ENCODE results near the gene ANKS1B. TPM values are rescaled to one million over a fixed set of nuclear protein-coding genes. Genes with fewer than 3 reads are reported as not detected.

The ANKS1B gene
- 4.4 and 7.4 TPM in 2 replicates for total RNA-seq

DNA sequence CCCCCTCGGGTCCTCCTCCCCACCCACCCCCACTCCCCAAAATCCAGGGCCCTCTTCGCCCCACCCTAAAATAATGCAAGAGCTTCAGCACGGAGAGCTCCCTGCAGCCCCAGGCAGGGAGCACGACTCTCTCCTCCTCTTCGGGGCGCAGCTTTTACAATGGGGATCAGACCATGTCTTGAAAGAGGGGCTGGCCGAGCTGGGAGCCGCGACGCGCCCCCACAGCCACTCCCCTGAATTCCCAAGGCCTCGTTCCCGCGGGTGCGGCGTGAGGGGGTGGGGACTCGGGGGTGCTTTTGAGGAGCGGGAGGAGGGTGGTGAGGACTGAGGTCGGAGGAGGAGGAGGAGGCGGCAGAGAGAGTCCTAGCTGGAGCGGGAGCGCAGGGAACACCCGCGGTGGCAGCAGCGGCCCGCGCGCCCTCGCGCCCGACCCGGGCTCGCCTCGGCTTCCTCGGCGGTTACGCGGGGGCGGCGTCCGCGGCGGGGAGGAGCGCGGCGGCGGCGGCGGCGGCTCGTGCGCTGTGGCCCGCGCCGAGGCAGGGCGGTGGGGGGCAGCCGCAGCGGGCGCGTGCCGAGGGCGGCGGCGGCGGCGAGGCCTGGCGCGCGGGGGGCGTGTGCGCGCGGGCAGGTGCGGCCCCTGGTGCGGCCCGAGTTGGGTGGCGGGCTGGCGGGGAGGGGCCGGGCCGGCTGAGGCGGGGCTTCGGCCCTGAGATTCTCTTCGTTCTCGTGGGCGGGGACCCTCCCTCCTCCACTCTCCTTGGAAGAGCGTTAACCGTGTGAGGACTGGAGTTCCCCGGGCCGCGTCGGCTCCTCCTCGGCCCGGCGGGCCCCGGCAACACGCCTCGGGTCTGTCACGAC is at the start of gene ANKS1B:
TSS of gene ANKS1B (minus strand) at position 666 of the 858 bp plus-strand sequence. CDS start 699 bp downstream, outside the sequence.

GRCh38 chr12:99647453-99647852 is 337.3 kb downstream of the ANKS1B start, which contains the start of gene GARIN6:
GARIN6 (plus strand) TSS chr12:99647753; CDS start chr12:99648175, 422 bp downstream.

Small RNA genes within 50 kb of the gene (small RNA-seq; reads per million reads assigned to genes)
- gene RNA5SP366 = 0.15 reads per million

Other genes with a start within 250 kb of the ANKS1B start
- 73.8 and 81.8 TPM in 2 replicates for gene BLTP3B, start 157.9 kb upstream of the ANKS1B start, total RNA-seq
- gene ACTR6, start 215.9 kb upstream of the ANKS1B start, total RNA-seq = 20.3 and 37.9 TPM in 2 replicates

All from articular chondrocyte of knee joint (primary cell).